A549 treated with GW870086 at 1 μM for 4 hours (cell line): ENCODE data around the gene PIGU. TPM values are rescaled to one million over a fixed set of nuclear protein-coding genes. Genes with fewer than 3 reads are reported as not detected.

Source experiments
- total RNA-seq: library from RNA; stranded (reverse); fragments of 200-300 nt; extraction: Qiagen RNA extraction; gene quantifications from 5 replicates; pipeline ENCODE4 v1.2.3, GENCODE V29; 2022; ENCODE audit warnings: low read depth

The PIGU gene, protein sequence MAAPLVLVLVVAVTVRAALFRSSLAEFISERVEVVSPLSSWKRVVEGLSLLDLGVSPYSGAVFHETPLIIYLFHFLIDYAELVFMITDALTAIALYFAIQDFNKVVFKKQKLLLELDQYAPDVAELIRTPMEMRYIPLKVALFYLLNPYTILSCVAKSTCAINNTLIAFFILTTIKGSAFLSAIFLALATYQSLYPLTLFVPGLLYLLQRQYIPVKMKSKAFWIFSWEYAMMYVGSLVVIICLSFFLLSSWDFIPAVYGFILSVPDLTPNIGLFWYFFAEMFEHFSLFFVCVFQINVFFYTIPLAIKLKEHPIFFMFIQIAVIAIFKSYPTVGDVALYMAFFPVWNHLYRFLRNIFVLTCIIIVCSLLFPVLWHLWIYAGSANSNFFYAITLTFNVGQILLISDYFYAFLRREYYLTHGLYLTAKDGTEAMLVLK
- 22.6 to 30.4 TPM (median 28.3 TPM) in 5 replicates for total RNA-seq

GRCh38 chr20:34676642-34677373, at the start of gene PIGU:
TSS of gene PIGU (minus strand) at chr20:34677092. CDS start at chr20:34677085, 7 bp downstream.

GRCh38 chr20:34704177-34705007, 27.5 kb upstream of the PIGU start, which contains the start of gene TP53INP2:
TSS of gene TP53INP2 (plus strand) at chr20:34704344. CDS start at chr20:34708740, 4,396 bp downstream.

GRCh38 chr20:34558320-34559218, 118.3 kb downstream of the PIGU start, which contains the start of gene MAP1LC3A:
TSS of gene MAP1LC3A (plus strand) at chr20:34558718. CDS start at chr20:34558869, 151 bp downstream.

DNA sequence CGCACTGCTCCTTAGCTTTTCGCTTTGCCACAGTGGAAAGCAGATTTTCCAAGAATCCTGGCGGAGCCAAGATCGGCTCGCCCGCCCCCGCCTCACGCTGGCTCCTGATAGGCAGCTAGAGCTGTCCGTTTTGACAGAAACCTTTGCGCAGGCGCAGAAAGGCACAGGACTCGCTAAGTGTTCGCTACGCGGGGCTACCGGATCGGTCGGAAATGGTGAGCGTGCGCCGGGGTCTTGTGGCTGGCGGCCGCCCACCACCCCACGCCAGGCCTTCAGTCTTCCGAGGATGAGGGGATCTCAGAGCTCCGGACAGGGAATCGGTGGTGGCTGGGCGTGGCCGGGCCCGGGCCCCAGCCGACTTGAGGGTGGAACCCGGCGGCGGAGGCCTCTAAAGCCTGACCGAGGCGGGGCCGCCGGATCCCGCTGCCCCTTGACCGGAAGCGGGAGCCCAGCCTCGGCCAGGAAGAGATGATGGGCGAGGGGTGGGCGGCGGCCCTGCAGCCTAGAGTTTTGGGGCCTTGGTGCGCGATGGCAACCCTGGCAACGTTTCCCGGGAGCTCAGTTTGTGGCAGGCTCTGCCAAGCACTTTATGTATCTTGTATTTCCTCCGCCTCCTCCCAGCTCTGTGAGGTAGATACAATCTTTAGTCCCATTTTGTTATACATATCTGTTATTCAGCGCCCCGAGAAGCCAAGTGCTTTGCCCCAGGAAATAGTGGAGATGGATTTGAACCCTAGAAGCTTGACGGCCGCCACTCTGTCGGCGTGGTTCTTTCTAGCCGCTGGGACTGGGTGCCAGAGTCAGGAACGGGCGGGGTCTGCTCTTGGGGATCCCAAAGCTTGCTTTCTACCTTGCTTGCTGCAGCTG, 160.4 kb downstream of the PIGU start, which contains the start of gene DYNLRB1:
DYNLRB1 (plus strand) TSS at position 176 of the 867 bp plus-strand sequence; CDS start at position 213, 37 bp downstream.

Other genes with a start within 250 kb of the PIGU start
- 230 to 251 TPM (median 240 TPM) in 5 replicates for gene DYNLRB1, start 160.7 kb downstream of the PIGU start, total RNA-seq
- 21.1 to 28.2 TPM (median 26.4 TPM) in 5 replicates for gene MAP1LC3A, start 118.4 kb downstream of the PIGU start, total RNA-seq
- gene TP53INP2, start 27.3 kb upstream of the PIGU start, total RNA-seq = 6.8 to 8.8 TPM (median 7.3 TPM) in 5 replicates
- gene NCOA6, start 148.6 kb upstream of the PIGU start, total RNA-seq = 17.4 to 21.5 TPM (median 19.1 TPM) in 5 replicates
- gene GGT7, start 195.8 kb upstream of the PIGU start, total RNA-seq = 5.2 to 8.9 TPM (median 8.0 TPM) in 5 replicates
- gene ACSS2, start 199.5 kb upstream of the PIGU start, total RNA-seq = 9.4 to 11.9 TPM (median 10.7 TPM) in 5 replicates